Osteocyte (in vitro differentiated cells): ENCODE data around the gene EPB41L2. TPM values are rescaled to one million over a fixed set of nuclear protein-coding genes. Genes with fewer than 3 reads are reported as not detected.

ENCODE experiments used
- DNase-seq: peaks from one replicate; pipeline ENCODE4 v3.0.0; 2021; ENCODE audit warnings: mixed read lengths; ENCODE audit not compliant: unreplicated experiment; ENCODE audit errors: extremely low spot score
- H3K27ac Mint-ChIP-seq: one replicate; pipeline ENCODE4 v1.8.0; 2021; ENCODE audit warnings: mild to moderate bottlenecking, mixed read lengths; ENCODE audit not compliant: unreplicated experiment
- H3K27me3 Mint-ChIP-seq: one replicate; pipeline ENCODE4 v1.8.0; 2021; ENCODE audit warnings: mixed read lengths; ENCODE audit not compliant: unreplicated experiment
- H3K36me3 Mint-ChIP-seq: one replicate; pipeline ENCODE4 v1.8.0; 2021; ENCODE audit warnings: mixed read lengths; ENCODE audit not compliant: unreplicated experiment
- H3K4me1 Mint-ChIP-seq: one replicate; pipeline ENCODE4 v1.8.0; 2021; ENCODE audit warnings: mixed read lengths; ENCODE audit not compliant: unreplicated experiment
- H3K4me3 Mint-ChIP-seq: one replicate; pipeline ENCODE4 v1.8.0; 2021; ENCODE audit warnings: mild to moderate bottlenecking, moderate library complexity, mixed read lengths; ENCODE audit not compliant: unreplicated experiment
- H3K9me3 Mint-ChIP-seq: one replicate; pipeline ENCODE4 v1.8.0; 2021; ENCODE audit warnings: mixed read lengths; ENCODE audit not compliant: unreplicated experiment
- total RNA-seq: library from RNA; stranded (reverse); gene quantifications from 2 replicates; pipeline ENCODE4 v1.2.1, GENCODE V29; 2021
- TF ChIP-seq, protein P1 (sequence below): fragments of 200-600 bp; sonication (generic); IDR thresholded peaks from 2 replicates; pipeline ENCODE4 v1.5.0; 2021; ENCODE audit warnings: antibody characterized with exemption, mild to moderate bottlenecking, moderate library complexity

Gene EPB41L2
- total RNA-seq, 1 donor from 2014 or later, result 65.3 TPM

DNA sequence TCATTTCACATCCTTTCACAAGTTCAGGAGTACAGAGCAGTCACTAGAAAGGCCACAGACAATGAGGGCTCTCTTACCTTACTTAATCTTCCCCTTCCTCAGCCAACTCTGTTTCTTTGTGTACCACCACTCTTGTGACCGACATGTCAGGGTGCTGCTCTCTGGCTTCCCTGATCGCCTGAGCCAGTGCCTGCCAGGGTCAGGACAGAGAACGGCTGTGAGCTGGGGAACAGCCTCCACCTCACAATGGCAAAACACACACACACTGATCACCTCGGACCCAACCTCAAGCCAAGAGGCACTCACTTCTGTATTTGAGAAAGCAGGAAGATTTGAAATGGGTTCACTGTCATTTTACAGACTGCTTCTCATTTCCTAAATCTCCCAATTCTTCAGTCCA, 205.0 kb downstream of the EPB41L2 start:
- H3K27ac Mint-ChIP-seq, result no peak overlapping the region

DNA sequence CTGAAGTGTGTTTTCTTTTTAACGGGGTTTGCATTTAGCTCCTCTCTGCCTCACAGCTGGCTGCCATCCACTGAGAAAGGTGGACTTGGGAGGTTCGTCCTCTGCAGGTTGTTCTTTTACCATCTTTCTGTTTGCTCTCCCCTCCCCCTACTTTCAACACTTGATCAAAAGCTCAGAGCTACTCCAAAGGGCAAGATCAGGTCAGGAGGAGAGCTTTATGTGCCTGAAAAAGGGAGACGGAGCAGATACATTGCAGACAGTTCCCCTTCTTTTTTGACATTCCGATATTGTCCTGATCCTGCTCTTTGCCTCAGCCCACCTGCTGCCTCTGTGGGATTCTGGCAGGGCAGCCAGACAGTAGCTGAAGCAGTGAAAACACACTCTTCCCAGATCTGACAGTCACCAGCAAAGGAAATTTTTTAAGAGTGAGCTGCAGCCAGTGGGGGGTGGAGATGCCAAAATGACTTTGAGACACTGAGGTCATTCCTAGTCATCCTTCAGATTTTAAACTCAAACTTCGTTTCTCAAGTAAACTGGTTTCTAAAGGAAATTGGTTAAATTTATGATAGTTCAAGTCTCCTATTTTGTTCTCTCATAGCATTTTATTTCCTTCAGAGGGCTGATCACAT, 209.4 kb downstream of the EPB41L2 start:
- TF ChIP-seq, protein P1, sequence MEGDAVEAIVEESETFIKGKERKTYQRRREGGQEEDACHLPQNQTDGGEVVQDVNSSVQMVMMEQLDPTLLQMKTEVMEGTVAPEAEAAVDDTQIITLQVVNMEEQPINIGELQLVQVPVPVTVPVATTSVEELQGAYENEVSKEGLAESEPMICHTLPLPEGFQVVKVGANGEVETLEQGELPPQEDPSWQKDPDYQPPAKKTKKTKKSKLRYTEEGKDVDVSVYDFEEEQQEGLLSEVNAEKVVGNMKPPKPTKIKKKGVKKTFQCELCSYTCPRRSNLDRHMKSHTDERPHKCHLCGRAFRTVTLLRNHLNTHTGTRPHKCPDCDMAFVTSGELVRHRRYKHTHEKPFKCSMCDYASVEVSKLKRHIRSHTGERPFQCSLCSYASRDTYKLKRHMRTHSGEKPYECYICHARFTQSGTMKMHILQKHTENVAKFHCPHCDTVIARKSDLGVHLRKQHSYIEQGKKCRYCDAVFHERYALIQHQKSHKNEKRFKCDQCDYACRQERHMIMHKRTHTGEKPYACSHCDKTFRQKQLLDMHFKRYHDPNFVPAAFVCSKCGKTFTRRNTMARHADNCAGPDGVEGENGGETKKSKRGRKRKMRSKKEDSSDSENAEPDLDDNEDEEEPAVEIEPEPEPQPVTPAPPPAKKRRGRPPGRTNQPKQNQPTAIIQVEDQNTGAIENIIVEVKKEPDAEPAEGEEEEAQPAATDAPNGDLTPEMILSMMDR, result no peak

More for the DNA sequence above, 205.0 kb downstream of the EPB41L2 start:
- Mint-ChIP-seq H3K4me1 (peaks cover 13% of the 10 kb centered on the region), H3K9me3 (peaks cover 9% of the 10 kb centered on the region), H3K27me3 (no peaks in the 10 kb centered on the region), H3K36me3 (peaks cover 12% of the 10 kb centered on the region), H3K4me3 (no peak overlapping the region)
- TF ChIP-seq, protein P1, result no peak
- no peak for DNase-seq

DNA sequence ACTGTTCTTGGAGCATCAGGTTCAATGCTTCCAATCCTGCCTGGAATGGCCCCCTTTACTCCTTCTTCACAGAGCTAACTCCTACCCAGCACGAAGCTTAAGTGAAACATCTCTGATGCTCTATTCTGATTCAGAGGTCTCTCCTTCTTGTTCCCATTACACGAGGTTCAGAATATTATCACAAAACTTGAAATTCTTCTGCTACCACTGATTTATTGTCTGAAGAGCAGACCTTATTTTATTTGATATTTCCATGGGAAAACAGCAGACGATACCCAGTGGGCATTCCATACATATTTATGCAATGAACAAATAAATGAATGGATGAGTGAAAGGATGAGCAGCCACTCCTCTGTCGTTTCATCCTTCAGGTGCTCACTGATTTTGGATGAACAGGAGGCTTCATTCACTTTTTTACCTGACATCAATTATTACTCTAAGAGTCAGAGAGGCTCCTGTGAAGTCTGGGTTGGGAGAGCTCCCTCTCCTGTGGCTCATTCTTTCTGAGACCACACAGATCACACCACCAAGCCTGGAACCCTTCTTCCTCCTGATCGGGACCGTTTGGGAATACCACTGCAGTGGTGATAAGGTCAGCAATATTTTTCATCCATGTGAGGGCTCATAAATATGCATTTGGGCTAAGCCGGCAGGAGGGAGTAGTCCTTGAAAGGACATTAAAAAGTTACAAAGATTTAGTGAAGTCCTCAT, 210.0 kb downstream of the EPB41L2 start:
- Mint-ChIP-seq H3K9me3 (peaks cover 9% of the 10 kb centered on the region), H3K4me3 (no peak overlapping the region), H3K27ac (no peak overlapping the region), H3K36me3 (peaks cover 3% of the 10 kb centered on the region), H3K27me3 (no peaks in the 10 kb centered on the region), H3K4me1 (peaks cover 21% of the 10 kb centered on the region)
- TF ChIP-seq, protein P1, result no peak
- no peak for DNase-seq

More for the DNA sequence above, 209.4 kb downstream of the EPB41L2 start:
- no peak for DNase-seq
- Mint-ChIP-seq H3K9me3 (peaks cover 9% of the 10 kb centered on the region), H3K27me3 (no peaks in the 10 kb centered on the region), H3K27ac (peak overlapping the region; percentile 9), H3K4me1 (peaks cover 21% of the 10 kb centered on the region), H3K36me3 (peaks cover 3% of the 10 kb centered on the region), H3K4me3 (no peak overlapping the region)

DNA sequence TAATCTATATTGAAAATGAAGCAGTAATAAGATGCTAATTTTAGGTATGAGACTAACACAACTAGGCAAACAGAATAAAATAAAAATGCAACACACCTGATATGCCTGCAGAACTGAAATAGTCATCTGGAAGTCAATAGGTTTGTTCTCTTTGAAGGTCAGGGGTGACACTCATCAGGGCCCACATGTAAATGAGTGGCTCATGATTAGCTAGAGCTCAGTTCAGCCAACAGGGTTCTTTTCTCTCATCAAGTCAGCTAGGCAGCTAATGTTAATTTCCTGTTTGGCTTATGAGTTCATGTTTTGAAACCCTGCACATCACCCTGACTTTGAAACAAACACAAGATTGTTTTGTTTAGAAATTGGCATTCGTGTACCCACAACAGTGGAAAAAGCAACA, 212.0 kb downstream of the EPB41L2 start:
- no peak for DNase-seq
- TF ChIP-seq, protein P1, result no peak
- Mint-ChIP-seq H3K36me3 (peaks cover 3% of the 10 kb centered on the region), H3K27me3 (no peaks in the 10 kb centered on the region), H3K4me1 (peaks cover 25% of the 10 kb centered on the region), H3K27ac (no peak overlapping the region), H3K4me3 (no peak overlapping the region), H3K9me3 (peaks cover 7% of the 10 kb centered on the region)

DNA sequence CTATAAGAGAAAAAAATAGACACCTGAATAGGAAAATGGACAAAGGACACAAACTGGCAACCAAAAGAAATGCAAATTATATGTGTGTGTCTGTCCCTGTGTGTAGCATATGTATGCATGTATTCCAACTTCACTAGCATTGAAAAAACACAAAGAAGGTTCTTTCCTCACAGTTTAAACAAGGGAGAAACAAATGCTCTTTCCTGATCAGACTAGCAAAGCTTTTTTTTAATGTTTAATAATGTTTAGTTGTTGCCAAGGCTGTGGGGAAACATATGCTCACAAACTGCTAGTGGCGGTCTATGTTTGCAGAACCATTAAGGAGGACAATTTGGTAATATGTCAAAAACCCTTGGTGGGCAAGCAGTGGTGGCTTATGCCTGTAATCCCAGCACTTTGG, 213.5 kb downstream of the EPB41L2 start:
- TF ChIP-seq, protein P1, result no peak
- H3K27ac Mint-ChIP-seq, result no peak overlapping the region
- H3K9me3 Mint-ChIP-seq, result no peaks in the 10 kb centered on the region
- H3K4me3 Mint-ChIP-seq, result no peak overlapping the region
- H3K36me3 Mint-ChIP-seq, result no peaks in the 10 kb centered on the region
- DNase-seq, result no peak
- no peaks in the 10 kb centered on the region for H3K27me3 Mint-ChIP-seq
- H3K4me1 Mint-ChIP-seq, result peaks cover 25% of the 10 kb centered on the region
